ENCODE data around the gene VSIR.

Gene VSIR

DNA sequence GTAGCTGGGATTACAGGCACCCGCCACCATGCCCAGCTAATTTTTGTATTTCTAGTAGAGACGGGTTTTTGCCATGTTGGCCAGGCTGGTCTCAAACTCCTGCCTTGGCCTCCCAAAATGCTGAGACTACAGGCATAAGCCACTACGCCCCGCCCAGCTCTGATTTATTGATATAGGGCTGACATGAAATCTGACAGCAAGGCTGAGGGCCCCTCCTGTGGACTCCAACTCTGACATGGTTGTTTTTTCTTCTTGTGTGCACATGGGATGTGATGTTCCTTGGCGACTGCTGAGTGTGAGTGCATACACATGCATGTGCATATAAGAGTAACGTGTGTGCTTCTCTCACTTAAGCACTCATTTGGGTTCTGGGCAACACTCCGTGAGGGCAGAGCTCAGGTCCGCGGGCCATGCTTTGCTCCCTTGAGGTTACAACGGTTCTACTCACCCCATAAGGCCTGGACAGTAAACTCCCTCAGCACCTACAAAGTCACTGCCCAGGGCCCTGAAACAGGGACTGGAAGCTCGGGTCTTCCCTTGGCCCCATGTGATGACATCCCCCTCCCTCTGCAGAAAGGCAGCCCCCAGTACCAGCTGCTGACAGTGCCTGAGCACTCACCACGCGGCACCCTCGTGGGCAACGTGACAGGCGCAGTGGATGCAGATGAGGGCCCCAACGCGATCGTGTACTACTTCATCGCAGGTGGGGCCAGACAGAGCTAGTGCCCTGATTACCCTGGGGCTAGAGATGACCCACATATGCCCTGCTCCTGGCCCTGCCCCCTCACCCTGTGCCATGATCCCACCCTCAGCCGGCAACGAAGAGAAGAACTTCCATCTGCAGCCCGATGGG lies 33.6 kb upstream of the VSIR start:
- no peak for DNase-seq

DNA sequence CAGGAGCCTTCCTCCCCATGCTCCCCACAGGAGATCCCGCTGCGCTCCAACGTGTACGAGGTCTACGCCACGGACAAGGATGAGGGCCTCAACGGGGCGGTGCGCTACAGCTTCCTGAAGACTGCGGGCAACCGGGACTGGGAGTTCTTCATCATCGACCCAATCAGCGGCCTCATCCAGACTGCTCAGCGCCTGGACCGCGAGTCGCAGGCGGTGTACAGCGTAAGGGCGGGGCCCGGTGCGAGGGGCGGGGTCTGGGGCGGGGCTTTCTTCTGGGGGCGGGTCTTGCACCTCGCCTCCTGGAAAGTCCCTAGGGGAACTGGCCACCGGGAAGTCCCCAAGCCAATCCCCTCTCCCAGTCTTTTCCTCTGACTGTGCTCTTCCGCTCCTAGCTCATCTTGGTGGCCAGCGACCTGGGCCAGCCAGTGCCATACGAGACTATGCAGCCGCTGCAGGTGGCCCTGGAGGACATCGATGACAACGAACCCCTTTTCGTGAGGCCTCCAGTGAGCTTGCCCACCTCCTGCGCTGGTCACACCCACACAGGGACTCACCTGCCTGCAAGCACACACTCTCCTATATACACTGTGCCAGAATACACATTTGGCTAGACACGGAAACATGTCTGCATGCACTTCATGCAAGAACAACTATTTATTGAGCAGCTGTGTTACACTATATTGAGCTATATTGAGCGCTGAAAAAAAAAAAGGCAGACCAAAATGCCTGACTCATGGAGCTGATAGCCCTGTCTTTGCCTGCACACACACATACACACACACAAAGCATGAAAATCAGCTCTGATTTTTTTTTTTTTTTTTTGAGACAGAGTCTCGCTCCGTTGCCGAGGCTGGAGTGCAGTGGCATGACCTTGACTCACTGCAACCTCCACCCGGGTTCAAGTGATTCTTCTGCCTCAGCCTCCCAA lies 32.7 kb upstream of the VSIR start:
- peak; percentile 59 for DNase-seq

DNA sequence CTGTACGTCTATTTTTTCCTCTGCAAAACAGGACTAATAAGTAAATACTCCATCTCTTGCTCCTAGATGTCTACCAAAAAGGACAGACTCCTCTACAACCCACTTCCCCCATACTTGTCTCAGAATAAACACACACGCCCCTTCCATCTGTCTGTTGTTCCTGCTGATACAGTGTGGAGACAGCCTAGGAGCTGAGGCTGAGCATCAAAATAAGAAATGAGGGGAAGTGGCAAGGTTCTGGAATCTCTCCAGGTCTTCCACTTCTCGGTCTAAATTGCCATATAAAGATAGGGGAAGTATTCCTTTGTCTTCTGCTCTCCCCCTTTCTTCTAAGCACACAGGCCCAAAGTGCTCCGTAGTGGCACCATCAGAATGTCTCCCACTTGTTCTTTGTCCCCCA lies 30.8 kb upstream of the VSIR start:
- DNase-seq = no peak

GRCh38 chr10:71802715-71803488 lies 29.6 kb upstream of the VSIR start:
- no peak for DNase-seq

DNA sequence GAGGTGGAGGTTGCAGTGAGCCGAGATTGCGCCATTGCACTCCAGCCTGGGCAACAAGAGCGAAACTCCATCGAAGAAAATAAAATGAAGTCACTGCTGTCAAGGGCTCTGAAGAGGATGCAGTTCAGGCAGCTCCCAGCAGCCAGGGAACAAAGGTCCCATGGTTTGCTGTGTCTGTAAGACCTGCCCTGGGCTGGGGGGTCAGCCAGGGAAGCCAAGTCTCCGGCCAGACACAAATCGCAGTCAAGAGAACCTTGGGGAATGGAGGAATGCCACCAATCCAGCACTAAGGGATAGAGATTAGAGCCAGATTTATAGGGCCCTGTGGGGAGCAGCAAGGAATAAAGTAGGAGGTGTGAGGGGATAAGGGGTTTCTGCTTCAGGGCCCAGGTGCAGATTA lies 28.9 kb upstream of the VSIR start:
- no peak for DNase-seq

- DNase-seq = no peak
Measured at GRCh38 chr10:71801361-71801760, 28.0 kb upstream of the VSIR start.

DNA sequence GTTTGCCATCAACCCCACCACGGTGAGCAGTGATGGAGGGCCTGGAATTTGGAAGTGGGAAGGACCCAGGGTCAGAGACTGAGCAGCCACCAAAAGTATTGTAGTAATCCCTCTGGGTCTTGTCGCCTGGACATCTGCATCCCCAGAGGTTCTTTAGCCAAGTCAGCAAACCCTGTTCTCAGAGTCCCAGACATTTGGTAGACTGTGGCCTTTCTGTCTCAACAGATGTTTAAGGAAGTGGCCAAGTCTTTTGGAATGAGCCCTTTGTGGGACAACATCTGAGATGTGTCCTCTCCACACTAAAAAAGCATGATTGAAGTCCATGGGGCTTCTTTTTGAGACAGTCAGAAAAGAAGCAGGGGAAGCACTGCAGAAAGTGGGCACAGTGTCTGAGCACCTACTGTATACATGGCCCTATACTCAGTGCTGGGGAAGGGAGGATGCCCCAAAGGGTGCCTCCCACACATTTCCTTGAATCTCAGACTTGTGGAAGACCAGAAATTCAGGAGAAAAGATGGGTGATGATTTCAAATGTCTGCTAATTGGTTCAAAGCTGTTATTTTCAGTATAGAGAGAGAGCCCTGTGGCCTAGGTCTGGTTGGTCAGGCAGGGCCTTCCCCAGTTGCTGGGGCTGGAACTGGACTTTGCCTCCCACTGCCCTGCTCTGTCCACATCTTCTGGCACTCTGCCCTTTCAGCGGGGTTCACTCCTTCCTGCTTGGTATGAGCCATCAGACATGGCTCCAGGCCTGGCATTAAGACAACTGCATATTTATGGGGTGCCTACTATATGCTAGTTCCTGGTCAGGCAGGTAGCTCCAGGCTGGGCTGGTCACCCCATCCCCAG lies 26.5 kb upstream of the VSIR start:
- DNase-seq = no peak

GRCh38 chr10:71799112-71799511 lies 25.8 kb upstream of the VSIR start:
- DNase-seq = no peak

DNA sequence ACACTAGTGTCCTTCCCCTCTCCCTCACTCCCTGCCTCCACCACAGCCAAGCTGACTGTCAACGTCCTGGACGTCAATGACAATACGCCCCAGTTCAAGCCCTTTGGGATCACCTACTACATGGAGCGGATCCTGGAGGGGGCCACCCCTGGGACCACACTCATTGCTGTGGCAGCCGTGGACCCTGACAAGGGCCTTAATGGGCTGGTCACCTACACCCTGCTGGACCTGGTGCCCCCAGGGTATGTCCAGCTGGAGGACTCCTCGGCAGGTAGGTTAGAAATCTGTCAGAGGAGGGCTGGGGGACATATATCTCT lies 24.9 kb upstream of the VSIR start:
- no peak for DNase-seq

- DNase-seq = no peak
Measured at GRCh38 chr10:71797533-71798307, 24.4 kb upstream of the VSIR start.

- no peak for DNase-seq
Measured at GRCh38 chr10:71796749-71797405, 23.6 kb upstream of the VSIR start.

GRCh38 chr10:71795248-71795647 lies 21.9 kb upstream of the VSIR start:
- DNase-seq = no peak

DNA sequence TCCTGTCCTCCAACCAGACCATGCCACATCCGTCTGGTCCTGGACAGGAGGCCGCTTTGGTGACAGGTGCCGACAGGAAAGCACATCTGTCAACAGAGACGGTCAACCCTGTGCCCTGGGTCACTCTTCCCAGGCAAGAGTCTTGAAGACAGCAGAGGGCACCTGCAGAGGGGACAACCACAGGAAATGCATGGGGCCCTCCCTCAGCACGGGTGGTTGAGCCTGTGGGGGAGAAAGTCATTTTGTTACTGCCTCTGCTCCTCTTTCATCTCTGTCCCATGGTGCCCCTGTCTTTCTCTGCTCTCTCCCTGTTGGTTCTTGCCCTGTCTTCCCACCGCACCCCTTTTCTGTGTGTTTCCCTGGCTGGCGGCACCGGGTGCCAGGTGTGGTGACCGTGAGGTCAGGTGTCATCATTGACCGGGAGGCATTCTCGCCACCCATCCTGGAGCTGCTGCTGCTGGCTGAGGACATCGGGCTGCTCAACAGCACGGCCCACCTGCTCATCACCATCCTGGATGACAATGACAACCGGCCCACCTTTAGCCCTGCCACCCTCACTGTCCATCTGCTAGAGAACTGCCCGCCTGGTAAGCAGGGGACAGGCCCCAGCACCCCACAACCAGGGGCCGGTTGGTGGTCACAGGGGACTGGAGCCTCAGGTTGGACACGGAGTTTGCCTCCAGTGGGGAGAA lies 17.6 kb upstream of the VSIR start:
- DNase-seq = no peak

GRCh38 chr10:71789871-71790270 lies 16.6 kb upstream of the VSIR start:
- no peak for DNase-seq

GRCh38 chr10:71788954-71789353 lies 15.6 kb upstream of the VSIR start:
- DNase-seq = no peak

DNA sequence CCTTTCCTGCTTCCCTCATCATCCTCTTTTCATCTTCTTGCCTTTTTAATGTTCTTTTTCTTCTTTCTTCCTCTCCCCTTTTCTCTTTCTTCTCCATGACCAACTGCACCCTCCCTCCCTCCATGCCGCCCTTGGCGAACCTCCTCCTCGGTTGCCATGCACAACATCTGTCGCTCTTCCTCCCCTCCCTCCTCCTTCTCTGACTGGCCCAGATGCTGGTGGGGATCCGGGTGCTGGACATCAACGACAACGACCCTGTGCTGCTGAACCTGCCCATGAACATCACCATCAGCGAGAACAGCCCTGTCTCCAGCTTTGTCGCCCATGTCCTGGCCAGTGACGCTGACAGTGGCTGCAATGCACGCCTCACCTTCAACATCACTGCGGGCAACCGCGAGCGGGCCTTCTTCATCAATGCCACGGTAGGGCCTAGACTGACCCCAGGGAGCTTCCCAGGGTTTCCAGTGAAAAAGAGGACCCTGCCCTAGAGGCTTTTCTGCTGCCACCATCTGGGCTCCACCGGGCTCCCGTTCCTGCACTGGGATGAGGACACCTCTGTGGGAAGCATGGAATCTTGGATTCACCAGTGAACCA lies 11.5 kb upstream of the VSIR start:
- no peak for DNase-seq

- DNase-seq = no peak
Measured at GRCh38 chr10:71783917-71784678, 10.8 kb upstream of the VSIR start.

- no peak for DNase-seq
Measured at GRCh38 chr10:71782917-71783490, 9.7 kb upstream of the VSIR start.

Measured in femur (tissue), 1 donor.